B cell (primary cell): Measurements from ENCODE around the gene CRLF2.

Experiments
- CTCF ChIP-seq: fragments of 200-600 bp; IDR thresholded peaks from one replicate; pipeline ENCODE4 v1.8.0; 2022; ENCODE audit warnings: antibody characterized with exemption, mild to moderate bottlenecking
- EZH2 ChIP-seq: IDR thresholded peaks from 2 replicates; pipeline ENCODE4 v1.6.1; 2012; ENCODE audit warnings: borderline replicate concordance, low read depth, mild to moderate bottlenecking, moderate library complexity, low read length; ENCODE audit not compliant: insufficient read depth, poor library complexity, severe bottlenecking

- no peak for TF ChIP-seq CTCF
- TF ChIP-seq EZH2, result no peak
Measured at GRCh38 chrX:1212532-1212931, at the start of gene CRLF2.
